Prostate gland (tissue), 2 donors: ENCODE measurements around the gene KLHL29.

Experiments used
- CTCF ChIP-seq, 4 experiments: fragments of 200-600 bp in 2 of 4; fragments of 450-650 bp in 2 of 4; sonication (generic) in 2 of 4; IDR thresholded peaks; 1 replicate in 3 of 4; 2 replicates in 1 of 4; pipeline ENCODE4 v1.5.1; 2016 to 2019; ENCODE audit warnings: antibody characterized with exemption in 4 of 4, mild to moderate bottlenecking in 2 of 4, moderate library complexity in 2 of 4
- POLR2A ChIP-seq: fragments of 450-650 bp; IDR thresholded peaks from one replicate; pipeline ENCODE4 v1.6.1; 2016; ENCODE audit warnings: antibody characterized with exemption, mild to moderate bottlenecking
- POLR2AphosphoS5 ChIP-seq: sonication (generic); formaldehyde crosslinking; IDR thresholded peaks from one replicate; pipeline ENCODE4 v1.6.1; 2017; ENCODE audit warnings: antibody characterized with exemption

GRCh38 chr2:23467618-23468017 lies 82.6 kb downstream of the KLHL29 start:
- no peak for TF ChIP-seq POLR2A
- TF ChIP-seq CTCF (IDR thresholded peaks at IDR 0.05): no peak
- TF ChIP-seq POLR2AphosphoS5: no peak
